OCI-LY7 (cell line): ENCODE results near the gene PACS1. TPM values are rescaled to one million over a fixed set of nuclear protein-coding genes. Genes with fewer than 3 reads are reported as not detected.

ENCODE experiments used
- BruUV-seq: library from RNA; stranded (reverse); fragments of 400-500 nt; replicated peaks from 2 replicates; lab custom pipeline; 2021; lab: Mats Ljungman, UMichigan
- CTCF ChIA-PET: fragments of 300-600 bp; sonication (Branson Sonifier 250); formaldehyde crosslinking; loops from one replicate; lab custom pipeline; 2022; ENCODE audit warnings: antibody characterized with exemption; ENCODE audit not compliant: unreplicated experiment; lab: Charles Lee
- POLR2A ChIA-PET: fragments of 300-600 bp; sonication (Branson Sonifier 250); formaldehyde crosslinking; loops from one replicate; lab custom pipeline; 2022; ENCODE audit warnings: antibody characterized with exemption; lab: Charles Lee
- DNase-seq: peaks from one replicate; pipeline ENCODE4 v3.0.0-alpha.2; 2015; ENCODE audit warnings: low spot score
- H2AFZ ChIP-seq: fragments of 200-600 bp; sonication (generic), shearing (Covaris generic); 2 replicates; pipeline ENCODE4 v1.6.1; 2014; ENCODE audit warnings: mild to moderate bottlenecking, antibody characterized with exemption, low read length, moderate library complexity
- H3K27ac ChIP-seq: fragments of 200-600 bp; sonication (generic); 2 replicates; pipeline ENCODE4 v1.5.1; 2014; ENCODE audit warnings: mixed run types, low read depth, mild to moderate bottlenecking, moderate library complexity, low read length, inconsistent platforms; ENCODE audit not compliant: poor library complexity, severe bottlenecking
- H3K36me3 ChIP-seq: fragments of 200-600 bp; sonication (generic); 2 replicates; pipeline ENCODE4 v1.6.1; 2014; ENCODE audit warnings: mild to moderate bottlenecking, antibody characterized with exemption, low read length, moderate library complexity, mixed read lengths; ENCODE audit not compliant: insufficient read depth
- H3K4me1 ChIP-seq: fragments of 200-600 bp; sonication (generic); 2 replicates; pipeline ENCODE4 v1.5.1; 2014; ENCODE audit warnings: mild to moderate bottlenecking, low read length; ENCODE audit not compliant: insufficient read depth, poor library complexity, severe bottlenecking
- H3K4me2 ChIP-seq: fragments of 200-600 bp; sonication (generic); 2 replicates; pipeline ENCODE4 v1.6.1; 2014; ENCODE audit warnings: mild to moderate bottlenecking, low read length
- H3K4me3 ChIP-seq: fragments of 200-600 bp; sonication (generic); 2 replicates; pipeline ENCODE4 v1.5.1; 2014; ENCODE audit warnings: mild to moderate bottlenecking, low read depth, low read length; ENCODE audit not compliant: poor library complexity, severe bottlenecking
- H3K79me2 ChIP-seq: fragments of 200-600 bp; sonication (generic); 2 replicates; pipeline ENCODE4 v1.6.1; 2016; ENCODE audit warnings: low read depth, mild to moderate bottlenecking, low read length, moderate library complexity, mixed read lengths; ENCODE audit not compliant: insufficient read depth
- H3K9me2 ChIP-seq: fragments of 200-600 bp; sonication (generic); 2 replicates; pipeline ENCODE4 v1.6.1; 2016; ENCODE audit warnings: mild to moderate bottlenecking, low read length, mixed read lengths; ENCODE audit not compliant: insufficient read depth
- H3K9me3 ChIP-seq: fragments of 200-600 bp; sonication (generic); 2 replicates; pipeline ENCODE4 v1.6.1; 2014; ENCODE audit warnings: mild to moderate bottlenecking, mixed run types, low read length, mixed read lengths
- H4K20me1 ChIP-seq: fragments of 200-600 bp; sonication (generic); 2 replicates; pipeline ENCODE4 v1.6.1; 2014; ENCODE audit warnings: mild to moderate bottlenecking, antibody characterized with exemption, low read length, moderate library complexity, mixed read lengths; ENCODE audit not compliant: insufficient read depth
- CTCF ChIP-seq: fragments of 200-600 bp; sonication (generic); conservative IDR thresholded peaks from 2 replicates; pipeline ENCODE4 v1.5.1; 2014; ENCODE audit warnings: mild to moderate bottlenecking, antibody characterized with exemption, low read length, moderate library complexity, mixed read lengths
- EZH2phosphoT487 ChIP-seq: fragments of 200-600 bp; sonication (generic); IDR thresholded peaks from 2 replicates; pipeline ENCODE4 v1.6.1; 2018; ENCODE audit warnings: low read depth, borderline replicate concordance, mild to moderate bottlenecking, mixed run types, antibody characterized with exemption, low read length, moderate library complexity, mixed read lengths
- intact Hi-C: fragments of 100-400 bp; cut with micrococcal nuclease; formaldehyde crosslinking; loops from one replicate; pipeline ENCODE4 v1.10.0; 2022; ENCODE audit not compliant: unreplicated experiment
- total RNA-seq, 2 experiments: library from RNA; depleted of rRNA in 1 of 2; stranded (reverse); fragments of >200 nt in 1 of 2; shearing (Covaris generic) in 1 of 2; gene quantifications; 2 replicates each; pipeline ENCODE4 v1.2.3, GENCODE V29; 2014 to 2022

PACS1 gene
- total RNA-seq, 2 experiments from 2014 or later, result 23.7 to 52.5 TPM

GRCh38 chr11:66104057-66104638 lies 34.1 kb downstream of the PACS1 start:
- H3K27ac ChIP-seq, result no peak overlapping the region
- H2AFZ ChIP-seq, result no peak overlapping the region; the same call in 1 of the 2 replicates
- H3K9me2 ChIP-seq, result no peaks in the 10 kb centered on the region
- H3K36me3 ChIP-seq, result peaks cover 9% of the 10 kb centered on the region
- H3K79me2 ChIP-seq, result peaks cover 23% of the 10 kb centered on the region; the same call in 1 of the 2 replicates
- no peak overlapping the region for H3K4me3 ChIP-seq
- ChIA-PET CTCF (no interaction called here), POLR2A (no interaction called here)
- H3K4me2 ChIP-seq, result peak overlapping the region; percentile 27; the same call in 1 of the 2 replicates
- TF ChIP-seq EZH2phosphoT487 (no peak), CTCF (no peak)
- no peaks in the 10 kb centered on the region for H3K9me3 ChIP-seq
- no peaks in the 10 kb centered on the region for H4K20me1 ChIP-seq
- no TSS peak for BruUV-seq
- peaks cover 38% of the 10 kb centered on the region for H3K4me1 ChIP-seq
- no peak for DNase-seq
- intact Hi-C loops, result no loop called here

GRCh38 chr11:66106786-66107599 lies 36.9 kb downstream of the PACS1 start:
- H3K27ac ChIP-seq, result no peak overlapping the region
- no peak overlapping the region for H3K4me3 ChIP-seq
- peaks cover 13% of the 10 kb centered on the region; the same call in 1 of the 2 replicates for H3K79me2 ChIP-seq
- ChIA-PET CTCF (no interaction called here), POLR2A (interaction anchor here (0.8 to 1.4 kb wide), 2 partner anchors 20 kb away, joined by 3 read pairs; no protein-coding TSS in a partner anchor)
- no peaks in the 10 kb centered on the region for H3K9me3 ChIP-seq
- no TSS peak for BruUV-seq
- TF ChIP-seq CTCF (no peak), EZH2phosphoT487 (no peak)
- no peaks in the 10 kb centered on the region for H3K9me2 ChIP-seq
- H4K20me1 ChIP-seq, result no peaks in the 10 kb centered on the region
- no peak for DNase-seq
- H3K4me1 ChIP-seq, result peaks cover 31% of the 10 kb centered on the region
- peaks cover 9% of the 10 kb centered on the region for H3K36me3 ChIP-seq
- no peak overlapping the region for H3K4me2 ChIP-seq
- intact Hi-C loops, result no loop called here
- H2AFZ ChIP-seq, result no peak overlapping the region
